ENCODE measurements around the gene CLDN24. TPM values are rescaled to one million over a fixed set of nuclear protein-coding genes. Genes with fewer than 3 reads are reported as not detected.

The CLDN24 gene
- total RNA-seq, 1 experiment from 2014 or later = not detected

- in situ Hi-C loops (cut with HindIII; ENCODE audit: low pct_unique_long_range_greater_than_20kb, low sequenced_read_pairs) (no loop called here), intact Hi-C loops (cut with micrococcal nuclease; ENCODE audit: unreplicated experiment) (no loop called here)
- Histone ChIP-seq H3K27ac (ENCODE audit: low read length) (no peak overlapping the region), H3K4me3 (ENCODE audit: low read depth in 2 of 2, low read length in 2 of 2) (no peak overlapping the region), H3K4me1 (ENCODE audit: control insufficient read depth, insufficient read depth, low read length) (no peaks in the 10 kb centered on the region; the same call in 1 of the 2 replicates), H3K27me3 (ENCODE audit: control insufficient read depth, insufficient read depth, low read length) (no peaks in the 10 kb centered on the region), H3K36me3 (ENCODE audit: control insufficient read depth, insufficient read depth, low read length) (no peaks in the 10 kb centered on the region), H3K9me3 (ENCODE audit: control insufficient read depth, insufficient read depth, low read depth, low read length) (no peaks in the 10 kb centered on the region)
- CTCF ChIA-PET = no interaction called here
- no peak for ATAC-seq
- no TSS peak for BruUV-seq (replicated peaks)
- TF ChIP-seq CTCF (IDR thresholded peaks at IDR 0.05) (no peak), TCF7L2 (IDR thresholded peaks at IDR 0.05; ENCODE audit: low read depth, low read length) (no peak), REST (IDR thresholded peaks at IDR 0.05; ENCODE audit: insufficient read depth in 1 of 2, low read depth in 2 of 2, low read length in 1 of 2) (no peak), POLR2AphosphoS5 (IDR thresholded peaks at IDR 0.05; ENCODE audit: low read depth, low read length) (no peak), SIN3A (IDR thresholded peaks at IDR 0.05; ENCODE audit: borderline replicate concordance, insufficient read depth, low read depth, low read length) (no peak)
- POLR2A ChIA-PET = no interaction called here
- DNase-seq (ENCODE audit: low read depth, low spot score) = no peak
These were observed 15.1 kb upstream of the CLDN24 start for GRCh38 chr4:183337349-183337748.

GRCh38 chr4:183335369-183335940 is 13.2 kb upstream of the CLDN24 start:
- TF ChIP-seq CTCF (IDR thresholded peaks at IDR 0.05) (no peak), SIN3A (IDR thresholded peaks at IDR 0.05; ENCODE audit: borderline replicate concordance, insufficient read depth, low read depth, low read length) (no peak), TCF7L2 (IDR thresholded peaks at IDR 0.05; ENCODE audit: low read depth, low read length) (no peak), POLR2AphosphoS5 (IDR thresholded peaks at IDR 0.05; ENCODE audit: low read depth, low read length) (no peak), REST (IDR thresholded peaks at IDR 0.05; ENCODE audit: insufficient read depth in 1 of 2, low read depth in 2 of 2, low read length in 1 of 2) (no peak)
- DNase-seq (ENCODE audit: low read depth, low spot score) = no peak
- BruUV-seq (replicated peaks) = no TSS peak
- Histone ChIP-seq H3K36me3 (ENCODE audit: control insufficient read depth, insufficient read depth, low read length) (no peaks in the 10 kb centered on the region), H3K27ac (ENCODE audit: low read length) (no peak overlapping the region), H3K9me3 (ENCODE audit: control insufficient read depth, insufficient read depth, low read depth, low read length) (no peaks in the 10 kb centered on the region), H3K27me3 (ENCODE audit: control insufficient read depth, insufficient read depth, low read length) (no peaks in the 10 kb centered on the region), H3K4me1 (ENCODE audit: control insufficient read depth, insufficient read depth, low read length) (no peaks in the 10 kb centered on the region; the same call in 1 of the 2 replicates), H3K4me3 (ENCODE audit: low read depth in 2 of 2, low read length in 2 of 2) (no peak overlapping the region)
- intact Hi-C loops (cut with micrococcal nuclease; ENCODE audit: unreplicated experiment) = no loop called here
- ATAC-seq = no peak
- in situ Hi-C loops (cut with HindIII; ENCODE audit: low pct_unique_long_range_greater_than_20kb, low sequenced_read_pairs) = no loop called here
- ChIA-PET CTCF (no interaction called here), POLR2A (no interaction called here)

Measured in Panc1 (cell line).